Measurements from ENCODE around the gene KRT76. TPM values are rescaled to one million over a fixed set of nuclear protein-coding genes. Genes with fewer than 3 reads are reported as not detected.

The KRT76 gene
- total and polyA plus RNA-seq, 2 donors (not counting 1 experiment from before 2014, with no cell fraction given) = not detected

DNA sequence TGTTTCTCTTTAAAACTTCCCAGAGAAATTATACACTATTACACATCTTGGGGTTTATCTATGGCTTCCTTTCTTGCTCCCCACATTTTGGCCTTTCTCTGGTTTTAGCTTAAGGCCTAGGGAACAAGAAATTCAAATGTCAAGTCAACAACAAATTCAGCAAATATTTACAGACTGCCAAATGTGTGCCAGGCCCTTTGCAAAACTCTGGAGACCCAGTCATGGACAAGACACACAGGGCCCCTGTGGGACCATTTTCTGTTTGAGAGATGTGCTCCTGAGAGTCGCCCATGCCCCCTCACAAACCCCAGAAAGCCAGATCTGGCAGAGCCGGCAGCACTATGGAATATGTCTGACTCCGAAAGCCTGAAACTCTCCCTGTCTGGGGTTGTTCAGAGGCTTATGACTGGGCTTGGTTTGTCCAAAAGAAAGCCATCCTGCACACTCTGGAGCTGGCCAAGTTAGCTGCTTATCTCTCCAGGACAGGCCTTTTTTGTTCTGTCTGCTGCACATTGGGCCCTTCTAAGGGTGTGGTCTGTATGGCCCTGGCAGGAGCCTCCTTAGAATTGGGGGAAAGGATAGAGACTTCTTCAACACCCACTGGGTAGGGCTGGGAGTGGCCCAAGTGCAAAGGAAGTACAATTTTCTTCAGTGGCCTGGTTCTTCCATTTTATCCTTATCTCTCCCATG lies 19.8 kb upstream of the KRT76 start:
- no peak for ATAC-seq (ENCODE audit: low read depth)
- TF ChIP-seq, protein P1, sequence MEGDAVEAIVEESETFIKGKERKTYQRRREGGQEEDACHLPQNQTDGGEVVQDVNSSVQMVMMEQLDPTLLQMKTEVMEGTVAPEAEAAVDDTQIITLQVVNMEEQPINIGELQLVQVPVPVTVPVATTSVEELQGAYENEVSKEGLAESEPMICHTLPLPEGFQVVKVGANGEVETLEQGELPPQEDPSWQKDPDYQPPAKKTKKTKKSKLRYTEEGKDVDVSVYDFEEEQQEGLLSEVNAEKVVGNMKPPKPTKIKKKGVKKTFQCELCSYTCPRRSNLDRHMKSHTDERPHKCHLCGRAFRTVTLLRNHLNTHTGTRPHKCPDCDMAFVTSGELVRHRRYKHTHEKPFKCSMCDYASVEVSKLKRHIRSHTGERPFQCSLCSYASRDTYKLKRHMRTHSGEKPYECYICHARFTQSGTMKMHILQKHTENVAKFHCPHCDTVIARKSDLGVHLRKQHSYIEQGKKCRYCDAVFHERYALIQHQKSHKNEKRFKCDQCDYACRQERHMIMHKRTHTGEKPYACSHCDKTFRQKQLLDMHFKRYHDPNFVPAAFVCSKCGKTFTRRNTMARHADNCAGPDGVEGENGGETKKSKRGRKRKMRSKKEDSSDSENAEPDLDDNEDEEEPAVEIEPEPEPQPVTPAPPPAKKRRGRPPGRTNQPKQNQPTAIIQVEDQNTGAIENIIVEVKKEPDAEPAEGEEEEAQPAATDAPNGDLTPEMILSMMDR (IDR thresholded peaks at IDR 0.05) = no peak
- TF ChIP-seq EZH2 (IDR thresholded peaks at IDR 0.05; ENCODE audit: borderline replicate concordance, insufficient read depth, low read depth, low read length, poor library complexity, severe bottlenecking) = no peak
- POLR2A ChIA-PET = no interaction called here
- H3K9ac ChIP-seq (ENCODE audit: low read length) = no peak overlapping the region
- no peak overlapping the region for H3K4me2 ChIP-seq (replicated peaks; ENCODE audit: low read depth, low read length, poor library complexity, severe bottlenecking)
- H3K4me1 Mint-ChIP-seq = no peaks in the 10 kb centered on the region
- no peak overlapping the region for H3K4me3 ChIP-seq (ENCODE audit: control extremely low read depth in 1 of 5, extremely low read depth in 1 of 5, insufficient read depth in 1 of 5, low read depth in 2 of 5, low read length in 4 of 5)
- WGBS (ENCODE audit: insufficient coverage) = no CpG with 5 or more reads among the region's 3 CpGs
- CTCF ChIA-PET = no interaction called here
- H3K36me3 ChIP-seq (replicated peaks in 1 of 2; ENCODE audit: control extremely low read depth in 1 of 2, control insufficient read depth in 1 of 2, extremely low read depth in 1 of 2, insufficient read depth in 2 of 2, low read length in 1 of 2) = no peaks in the 10 kb centered on the region
- H4K20me1 ChIP-seq (ENCODE audit: control insufficient read depth, insufficient read depth, low read length, poor library complexity, severe bottlenecking) = no peaks in the 10 kb centered on the region
- H2AFZ ChIP-seq (ENCODE audit: insufficient read depth, low read depth, low read length, poor library complexity, severe bottlenecking) = no peak overlapping the region
- H3K4me3 Mint-ChIP-seq = no peak overlapping the region
- no peak for DNase-seq
- H3K27me3 ChIP-seq (replicated peaks in 1 of 4; ENCODE audit: control extremely low read depth in 1 of 4, control insufficient read depth in 3 of 4, insufficient read depth in 4 of 4, low read length in 3 of 4) = peaks cover 0 to 3% (median 1%) of the 10 kb centered on the region in 4 experiments
- H3K9me3 ChIP-seq (ENCODE audit: control extremely low read depth in 1 of 3, control insufficient read depth in 2 of 3, insufficient read depth in 1 of 3, low read length in 2 of 3) = no peaks in the 10 kb centered on the region
- H3K27ac Mint-ChIP-seq = no peak overlapping the region
- no peaks in the 10 kb centered on the region for H3K4me1 ChIP-seq (ENCODE audit: control insufficient read depth in 2 of 2, insufficient read depth in 2 of 2, low read length in 2 of 2)
- no peaks in the 10 kb centered on the region for H3K79me2 ChIP-seq (ENCODE audit: control insufficient read depth, insufficient read depth, low read length)
- H3K9me3 Mint-ChIP-seq (ENCODE audit: insufficient read depth) = no peaks in the 10 kb centered on the region
- intact Hi-C loops (cut with micrococcal nuclease) = no loop called here
- peaks cover 28% of the 10 kb centered on the region for H3K27me3 Mint-ChIP-seq
- no peak overlapping the region for H3K27ac ChIP-seq (ENCODE audit: low read length in 2 of 2)

DNA sequence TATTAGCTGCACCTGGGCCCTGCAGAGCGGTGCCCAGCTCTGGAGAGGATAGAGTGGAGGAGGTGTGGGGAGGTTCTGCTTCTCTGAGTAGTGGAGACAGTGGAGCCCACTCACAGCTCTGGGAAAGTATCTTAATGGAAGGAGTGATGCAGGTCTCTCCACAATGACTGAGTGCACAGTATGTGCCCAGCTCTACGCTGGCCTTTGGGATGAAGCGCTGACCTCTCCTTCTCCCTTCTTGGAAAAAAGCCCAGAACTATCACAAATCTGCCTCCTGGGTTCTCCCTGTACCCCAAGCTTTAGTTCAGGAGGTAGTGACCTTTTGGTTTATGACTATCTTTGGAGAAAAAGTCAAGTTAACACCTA lies 19.3 kb upstream of the KRT76 start:
- H3K27me3 ChIP-seq (replicated peaks in 1 of 4; ENCODE audit: control extremely low read depth in 1 of 4, control insufficient read depth in 3 of 4, insufficient read depth in 4 of 4, low read length in 3 of 4) = peaks cover 0 to 3% (median 1%) of the 10 kb centered on the region in 4 experiments
- DNase-seq (no peak), ATAC-seq (ENCODE audit: low read depth) (no peak)
- H3K9ac ChIP-seq (ENCODE audit: low read length) = no peak overlapping the region
- Mint-ChIP-seq H3K27me3 (peaks cover 30% of the 10 kb centered on the region), H3K4me3 (no peak overlapping the region), H3K27ac (no peak overlapping the region), H3K9me3 (ENCODE audit: insufficient read depth) (no peaks in the 10 kb centered on the region), H3K4me1 (no peaks in the 10 kb centered on the region)
- no peak overlapping the region for H3K4me3 ChIP-seq (ENCODE audit: control extremely low read depth in 1 of 5, extremely low read depth in 1 of 5, insufficient read depth in 1 of 5, low read depth in 2 of 5, low read length in 4 of 5)
- H3K36me3 ChIP-seq (replicated peaks in 1 of 2; ENCODE audit: control extremely low read depth in 1 of 2, control insufficient read depth in 1 of 2, extremely low read depth in 1 of 2, insufficient read depth in 2 of 2, low read length in 1 of 2) = no peaks in the 10 kb centered on the region
- H3K4me2 ChIP-seq (replicated peaks; ENCODE audit: low read depth, low read length, poor library complexity, severe bottlenecking) = no peak overlapping the region
- intact Hi-C loops (cut with micrococcal nuclease) = no loop called here
- H3K4me1 ChIP-seq (ENCODE audit: control insufficient read depth in 2 of 2, insufficient read depth in 2 of 2, low read length in 2 of 2) = no peaks in the 10 kb centered on the region
- 100% methylated on average over 1 of the region's 3 CpGs for WGBS (ENCODE audit: insufficient coverage)
- ChIA-PET POLR2A (no interaction called here), CTCF (no interaction called here)
- no peak for TF ChIP-seq EZH2 (IDR thresholded peaks at IDR 0.05; ENCODE audit: borderline replicate concordance, insufficient read depth, low read depth, low read length, poor library complexity, severe bottlenecking)
- TF ChIP-seq, protein P1 (IDR thresholded peaks at IDR 0.05) = no peak
- no peaks in the 10 kb centered on the region for H3K79me2 ChIP-seq (ENCODE audit: control insufficient read depth, insufficient read depth, low read length)
- H4K20me1 ChIP-seq (ENCODE audit: control insufficient read depth, insufficient read depth, low read length, poor library complexity, severe bottlenecking) = no peaks in the 10 kb centered on the region
- no peaks in the 10 kb centered on the region for H3K9me3 ChIP-seq (ENCODE audit: control extremely low read depth in 1 of 3, control insufficient read depth in 2 of 3, insufficient read depth in 1 of 3, low read length in 2 of 3)
- H2AFZ ChIP-seq (ENCODE audit: insufficient read depth, low read depth, low read length, poor library complexity, severe bottlenecking) = no peak overlapping the region
- no peak overlapping the region for H3K27ac ChIP-seq (ENCODE audit: low read length in 2 of 2)
